ENCODE results near the gene OR8G5.
A peak's percentile ranks its signal among the peaks of the same experiment; 100 is the strongest.

Gene OR8G5

GRCh38 chr11:124277804-124278203, 21.6 kb downstream of the OR8G5 start:
- peak; percentile 24 for DNase-seq (ENCODE audit: low read depth)
- H3K4me3 ChIP-seq (ENCODE audit: low read depth, low read length): no peak overlapping the region
- TF ChIP-seq POLR2A (IDR thresholded peaks at IDR 0.05; ENCODE audit: extremely low read depth, insufficient read length) (no peak), CTCF (IDR thresholded peaks at IDR 0.05; ENCODE audit: low read depth, low read length) (peak; percentile 22)

GRCh38 chr11:124278261-124278660, 22.1 kb downstream of the OR8G5 start:
- DNase-seq (ENCODE audit: low read depth): no peak
- TF ChIP-seq MYC (IDR thresholded peaks at IDR 0.05; ENCODE audit: low read depth, low read length): no peak
- TF ChIP-seq MAX (IDR thresholded peaks at IDR 0.05; ENCODE audit: low read depth, low read length): no peak
- no peak for TF ChIP-seq CTCF (IDR thresholded peaks at IDR 0.05; ENCODE audit: low read depth, low read length)
- no peak for TF ChIP-seq POLR2A (IDR thresholded peaks at IDR 0.05; ENCODE audit: extremely low read depth, insufficient read length)

GRCh38 chr11:124285610-124286344, 29.6 kb downstream of the OR8G5 start:
- TF ChIP-seq CTCF (IDR thresholded peaks at IDR 0.05; ENCODE audit: low read depth, low read length) (no peak), MAX (IDR thresholded peaks at IDR 0.05; ENCODE audit: low read depth, low read length) (no peak), MYC (IDR thresholded peaks at IDR 0.05; ENCODE audit: low read depth, low read length) (no peak), POLR2A (IDR thresholded peaks at IDR 0.05; ENCODE audit: extremely low read depth, insufficient read length) (no peak)
- no peak for DNase-seq (ENCODE audit: low read depth)
- no peak overlapping the region for H3K4me3 ChIP-seq (ENCODE audit: low read depth, low read length)

More at GRCh38 chr11:124278261-124278660, 22.1 kb downstream of the OR8G5 start:
- H3K4me3 ChIP-seq (ENCODE audit: low read depth, low read length): no peak overlapping the region

GRCh38 chr11:124294687-124295086, 38.5 kb downstream of the OR8G5 start:
- DNase-seq (ENCODE audit: low read depth): peak; percentile 16
- no peak for TF ChIP-seq CTCF (IDR thresholded peaks at IDR 0.05; ENCODE audit: low read depth, low read length)
- no peak for TF ChIP-seq MAX (IDR thresholded peaks at IDR 0.05; ENCODE audit: low read depth, low read length)
- H3K4me3 ChIP-seq (ENCODE audit: low read depth, low read length): no peak overlapping the region

GRCh38 chr11:124296016-124296415, 39.8 kb downstream of the OR8G5 start:
- no peak overlapping the region for H3K4me3 ChIP-seq (ENCODE audit: low read depth, low read length)
- DNase-seq (ENCODE audit: low read depth): no peak
- TF ChIP-seq CTCF (IDR thresholded peaks at IDR 0.05; ENCODE audit: low read depth, low read length): no peak
- no peak for TF ChIP-seq MAX (IDR thresholded peaks at IDR 0.05; ENCODE audit: low read depth, low read length)

- H3K4me3 ChIP-seq (ENCODE audit: low read depth, low read length): no peak overlapping the region
- TF ChIP-seq MAX (IDR thresholded peaks at IDR 0.05; ENCODE audit: low read depth, low read length): no peak
- no peak for TF ChIP-seq POLR2A (IDR thresholded peaks at IDR 0.05; ENCODE audit: extremely low read depth, insufficient read length)
- TF ChIP-seq CTCF (IDR thresholded peaks at IDR 0.05; ENCODE audit: low read depth, low read length): no peak
- TF ChIP-seq MYC (IDR thresholded peaks at IDR 0.05; ENCODE audit: low read depth, low read length): no peak
- no peak for DNase-seq (ENCODE audit: low read depth)
Measured at GRCh38 chr11:124297921-124298320, 41.7 kb downstream of the OR8G5 start.
